SK-N-DZ (cell line): Measurements from ENCODE around the gene MICAL2.

ENCODE experiments used
- DNase-seq: peaks from one replicate; pipeline ENCODE4 v3.0.0-alpha.2; 2015; ENCODE audit warnings: low spot score
- small RNA-seq, 2 experiments: library from RNA; depleted of rRNA; stranded (forward); fragments of <200 nt; gene quantifications; one replicate each; pipeline ENCODE3, GENCODE V24; 2014

Gene MICAL2

GRCh38 chr11:12303421-12304149, 193.2 kb downstream of the MICAL2 start:
- DNase-seq, result no peak

GRCh38 chr11:12306830-12307229, 196.4 kb downstream of the MICAL2 start:
- no peak for DNase-seq

GRCh38 chr11:12312132-12312531, 201.7 kb downstream of the MICAL2 start:
- no peak for DNase-seq

Small RNA genes within 50 kb of the gene (small RNA-seq; reads per million reads assigned to genes)
- gene MIR6124, result 0 reads per million in 2 experiments
